GM18951 (cell line): ENCODE results near the gene PDE4DIP.
"Not testable (repeated sequence)": the region's sequence is repeated elsewhere in the genome, so short reads cannot be mapped to it uniquely, and the experiment has no call there.

Experiments used
- in situ Hi-C: fragments of 300-500 bp; cut with MboI; formaldehyde crosslinking; loops from one replicate; pipeline ENCODE4 v1.12.0; 2022; ENCODE audit warnings: low sequenced_read_pairs, mixed read lengths, inconsistent platforms; ENCODE audit not compliant: unreplicated experiment

The PDE4DIP gene

GRCh38 chr1:148916222-148916621 is 72.0 kb downstream of the PDE4DIP start:
- in situ Hi-C loops, result not testable (repeated sequence)

- in situ Hi-C loops, result not testable (repeated sequence)
Measured at GRCh38 chr1:148916695-148917348, 72.6 kb downstream of the PDE4DIP start.

- in situ Hi-C loops, result not testable (repeated sequence)
Measured at GRCh38 chr1:148918836-148919447, 74.7 kb downstream of the PDE4DIP start.

- in situ Hi-C loops, result not testable (repeated sequence)
Measured at GRCh38 chr1:148921047-148921446, 76.8 kb downstream of the PDE4DIP start.

- in situ Hi-C loops, result not testable (repeated sequence)
Measured at GRCh38 chr1:148923798-148924197, 79.6 kb downstream of the PDE4DIP start.

- in situ Hi-C loops, result not testable (repeated sequence)
Measured at GRCh38 chr1:148927645-148928044, 83.4 kb downstream of the PDE4DIP start.

GRCh38 chr1:148929253-148929652 is 85.0 kb downstream of the PDE4DIP start:
- in situ Hi-C loops, result not testable (repeated sequence)

GRCh38 chr1:148935381-148936002 is 91.3 kb downstream of the PDE4DIP start:
- in situ Hi-C loops, result not testable (repeated sequence)

- in situ Hi-C loops, result not testable (repeated sequence)
Measured at GRCh38 chr1:148942906-148943305, 98.7 kb downstream of the PDE4DIP start.

GRCh38 chr1:148945130-148945529 is 100.9 kb downstream of the PDE4DIP start:
- in situ Hi-C loops, result not testable (repeated sequence)

GRCh38 chr1:148948768-148949167 is 104.5 kb downstream of the PDE4DIP start:
- in situ Hi-C loops, result not testable (repeated sequence)

- in situ Hi-C loops, result not testable (repeated sequence)
Measured at GRCh38 chr1:148951336-148952227, 107.4 kb downstream of the PDE4DIP start.

GRCh38 chr1:148952253-148952937 is 108.2 kb downstream of the PDE4DIP start:
- in situ Hi-C loops, result not testable (repeated sequence)

GRCh38 chr1:148952938-148953616 is 108.8 kb downstream of the PDE4DIP start:
- in situ Hi-C loops, result not testable (repeated sequence)

GRCh38 chr1:148953730-148954129 is 109.5 kb downstream of the PDE4DIP start:
- in situ Hi-C loops, result not testable (repeated sequence)

- in situ Hi-C loops, result not testable (repeated sequence)
Measured at GRCh38 chr1:148958343-148958742, 114.1 kb downstream of the PDE4DIP start.

- in situ Hi-C loops, result not testable (repeated sequence)
Measured at GRCh38 chr1:148960212-148961000, 116.2 kb downstream of the PDE4DIP start.

GRCh38 chr1:148962127-148962857 is 118.1 kb downstream of the PDE4DIP start:
- in situ Hi-C loops, result not testable (repeated sequence)
